ENCODE data around the gene LDLRAD1. TPM values are rescaled to one million over a fixed set of nuclear protein-coding genes. Genes with fewer than 3 reads are reported as not detected.

The LDLRAD1 gene
- total and polyA plus RNA-seq, 2 of the 13 experiments (the other 11 are each of a cell fraction or from before 2014, with no cell fraction given): 2.5 to 14.0 TPM

DNA sequence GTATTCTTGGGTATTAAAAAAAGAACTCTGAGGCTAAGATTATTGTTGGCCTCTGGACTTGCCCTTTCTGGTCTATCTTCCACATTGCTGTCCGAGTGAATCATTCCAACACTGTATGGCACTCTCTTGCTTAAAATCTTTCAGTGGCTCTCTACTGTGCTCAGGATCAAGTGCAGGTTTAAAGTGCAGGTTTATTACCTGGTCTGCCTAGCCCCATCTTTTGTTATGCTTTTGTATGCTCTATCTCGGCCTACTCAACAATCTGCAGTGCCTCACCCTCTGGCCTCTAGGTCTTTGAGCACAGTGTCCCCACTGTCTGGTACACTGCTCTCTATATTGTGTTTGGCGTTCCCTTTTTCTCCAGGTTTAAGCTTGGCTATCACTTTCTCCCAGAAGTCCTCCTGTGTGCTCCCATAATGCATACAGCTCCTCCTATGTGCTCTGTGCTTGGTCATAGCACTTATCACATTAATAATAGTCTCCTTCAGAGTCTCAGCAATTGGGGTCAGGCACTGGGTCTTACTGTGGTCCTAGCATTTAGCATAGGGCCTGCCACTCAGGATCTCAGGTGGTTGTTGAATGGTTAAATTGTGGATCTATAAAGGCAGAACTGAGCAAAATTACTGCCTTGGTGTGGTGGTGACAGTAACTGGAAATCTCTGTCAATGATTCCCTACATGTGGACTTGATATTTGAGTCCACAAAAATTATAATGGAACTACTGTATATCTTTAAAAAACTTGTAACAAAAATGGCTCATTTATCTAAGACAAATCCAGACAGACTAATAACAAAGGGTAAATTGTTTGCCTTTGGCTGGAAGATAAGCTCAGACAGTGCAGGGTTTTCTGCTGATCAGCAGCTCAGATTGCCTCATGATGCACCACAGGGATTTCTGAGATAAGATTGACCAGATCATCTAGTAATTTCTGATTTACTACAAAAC is 10.6 kb upstream of the LDLRAD1 start (continued):
- TF ChIP-seq ZNF331 (CRISPR knock-in tag; IDR thresholded peaks at IDR 0.05) (peak; percentile 79), MBD4 (IDR thresholded peaks at IDR 0.05; ENCODE audit: borderline replicate concordance, low read length) (no peak), ASH2L (IDR thresholded peaks at IDR 0.05; ENCODE audit: insufficient read length, low read depth, low read length) (peak; percentile 29), DNMT3B (CRISPR knock-in tag; conservative IDR thresholded peaks at IDR 0.05) (no peak), MEF2D (CRISPR knock-in tag; IDR thresholded peaks at IDR 0.05) (no peak), PAF1 (CRISPR knock-in tag; IDR thresholded peaks at IDR 0.05) (no peak), UBTF (CRISPR knock-in tag; IDR thresholded peaks at IDR 0.05) (0 out of 2 replicates have a peak, but pooled peaks have one; percentile 15), ZMYM3 (CRISPR knock-in tag; IDR thresholded peaks at IDR 0.05) (no peak), NFATC3 (CRISPR knock-in tag; IDR thresholded peaks at IDR 0.05) (no peak), NFE2 (CRISPR knock-in tag; IDR thresholded peaks at IDR 0.05) (no peak), IRF9 (CRISPR knock-in tag; IDR thresholded peaks at IDR 0.05; ENCODE audit: borderline replicate concordance) (no peak), HOXA7 (CRISPR knock-in tag; IDR thresholded peaks at IDR 0.05) (no peak), CEBPB (IDR thresholded peaks at IDR 0.05; ENCODE audit: borderline replicate concordance, low read depth, low read length) (peak; percentile 22; the same call in 1 of the 2 replicates), ZNF652 (CRISPR knock-in tag; IDR thresholded peaks at IDR 0.05; ENCODE audit: borderline replicate concordance, low read depth) (peak; percentile 83), ZBTB21 (CRISPR knock-in tag; IDR thresholded peaks at IDR 0.05) (no peak), ZNF773 (CRISPR knock-in tag; IDR thresholded peaks at IDR 0.05; ENCODE audit: borderline replicate concordance) (no peak), XRCC5 (optimal IDR thresholded peaks at IDR 0.05; ENCODE audit: low read length) (peak; percentile 33)
- TF ChIP-seq, protein P1, sequence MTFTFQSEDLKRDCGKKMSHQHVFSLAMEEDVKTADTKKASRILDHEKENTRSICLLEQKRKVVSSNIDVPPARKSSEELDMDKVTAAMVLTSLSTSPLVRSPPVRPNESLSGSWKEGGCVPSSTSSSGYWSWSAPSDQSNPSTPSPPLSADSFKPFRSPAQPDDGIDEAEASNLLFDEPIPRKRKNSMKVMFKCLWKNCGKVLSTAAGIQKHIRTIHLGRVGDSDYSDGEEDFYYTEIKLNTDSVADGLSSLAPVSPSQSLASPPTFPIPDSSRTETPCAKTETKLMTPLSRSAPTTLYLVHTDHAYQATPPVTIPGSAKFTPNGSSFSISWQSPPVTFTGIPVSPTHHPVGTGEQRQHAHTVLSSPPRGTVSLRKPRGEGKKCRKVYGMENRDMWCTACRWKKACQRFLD (CRISPR knock-in tag; IDR thresholded peaks at IDR 0.05; ENCODE audit: borderline replicate concordance): no peak
- TF ChIP-seq, protein P2, sequence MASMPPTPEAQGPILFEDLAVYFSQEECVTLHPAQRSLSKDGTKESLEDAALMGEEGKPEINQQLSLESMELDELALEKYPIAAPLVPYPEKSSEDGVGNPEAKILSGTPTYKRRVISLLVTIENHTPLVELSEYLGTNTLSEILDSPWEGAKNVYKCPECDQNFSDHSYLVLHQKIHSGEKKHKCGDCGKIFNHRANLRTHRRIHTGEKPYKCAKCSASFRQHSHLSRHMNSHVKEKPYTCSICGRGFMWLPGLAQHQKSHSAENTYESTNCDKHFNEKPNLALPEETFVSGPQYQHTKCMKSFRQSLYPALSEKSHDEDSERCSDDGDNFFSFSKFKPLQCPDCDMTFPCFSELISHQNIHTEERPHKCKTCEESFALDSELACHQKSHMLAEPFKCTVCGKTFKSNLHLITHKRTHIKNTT (CRISPR knock-in tag; IDR thresholded peaks at IDR 0.05): no peak
- TF ChIP-seq, protein P3, sequence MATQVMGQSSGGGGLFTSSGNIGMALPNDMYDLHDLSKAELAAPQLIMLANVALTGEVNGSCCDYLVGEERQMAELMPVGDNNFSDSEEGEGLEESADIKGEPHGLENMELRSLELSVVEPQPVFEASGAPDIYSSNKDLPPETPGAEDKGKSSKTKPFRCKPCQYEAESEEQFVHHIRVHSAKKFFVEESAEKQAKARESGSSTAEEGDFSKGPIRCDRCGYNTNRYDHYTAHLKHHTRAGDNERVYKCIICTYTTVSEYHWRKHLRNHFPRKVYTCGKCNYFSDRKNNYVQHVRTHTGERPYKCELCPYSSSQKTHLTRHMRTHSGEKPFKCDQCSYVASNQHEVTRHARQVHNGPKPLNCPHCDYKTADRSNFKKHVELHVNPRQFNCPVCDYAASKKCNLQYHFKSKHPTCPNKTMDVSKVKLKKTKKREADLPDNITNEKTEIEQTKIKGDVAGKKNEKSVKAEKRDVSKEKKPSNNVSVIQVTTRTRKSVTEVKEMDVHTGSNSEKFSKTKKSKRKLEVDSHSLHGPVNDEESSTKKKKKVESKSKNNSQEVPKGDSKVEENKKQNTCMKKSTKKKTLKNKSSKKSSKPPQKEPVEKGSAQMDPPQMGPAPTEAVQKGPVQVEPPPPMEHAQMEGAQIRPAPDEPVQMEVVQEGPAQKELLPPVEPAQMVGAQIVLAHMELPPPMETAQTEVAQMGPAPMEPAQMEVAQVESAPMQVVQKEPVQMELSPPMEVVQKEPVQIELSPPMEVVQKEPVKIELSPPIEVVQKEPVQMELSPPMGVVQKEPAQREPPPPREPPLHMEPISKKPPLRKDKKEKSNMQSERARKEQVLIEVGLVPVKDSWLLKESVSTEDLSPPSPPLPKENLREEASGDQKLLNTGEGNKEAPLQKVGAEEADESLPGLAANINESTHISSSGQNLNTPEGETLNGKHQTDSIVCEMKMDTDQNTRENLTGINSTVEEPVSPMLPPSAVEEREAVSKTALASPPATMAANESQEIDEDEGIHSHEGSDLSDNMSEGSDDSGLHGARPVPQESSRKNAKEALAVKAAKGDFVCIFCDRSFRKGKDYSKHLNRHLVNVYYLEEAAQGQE (IDR thresholded peaks at IDR 0.05; ENCODE audit: borderline replicate concordance in 1 of 2, low read depth in 1 of 2, low read length in 2 of 2): no peak

All from HepG2 (cell line).